PC-9 (cell line): ENCODE measurements around the gene PTGFR. TPM values are rescaled to one million over a fixed set of nuclear protein-coding genes. Genes with fewer than 3 reads are reported as not detected.

Experiments used
- BruUV-seq: library from RNA; stranded (reverse); fragments of 400-500 nt; replicated peaks from 2 replicates; lab custom pipeline; 2021; lab: Mats Ljungman, UMichigan
- CTCF ChIA-PET: fragments of 300-600 bp; sonication (Branson Sonifier 250); formaldehyde crosslinking; loops from one replicate; lab custom pipeline; 2022; ENCODE audit warnings: antibody characterized with exemption; lab: Charles Lee
- POLR2A ChIA-PET: fragments of 300-600 bp; sonication (Branson Sonifier 250); formaldehyde crosslinking; loops from one replicate; lab custom pipeline; 2022; ENCODE audit warnings: antibody characterized with exemption; ENCODE audit not compliant: unreplicated experiment; lab: Charles Lee
- DNase-seq, 2 experiments: peaks; one replicate each; pipeline versions ENCODE4 v3.0.0 to v3.0.0-alpha.2; 2015 to 2022; ENCODE audit warnings: mixed read lengths in 1 of 2
- H2AFZ ChIP-seq: fragments of 200-600 bp; sonication (generic); 2 replicates; pipeline ENCODE4 v1.8.1; 2017; ENCODE audit warnings: antibody characterized with exemption
- H3F3A ChIP-seq: fragments of 200-600 bp; sonication (generic); 2 replicates; pipeline ENCODE4 v1.8.1; 2017; ENCODE audit warnings: antibody characterized with exemption, mild to moderate bottlenecking, low read depth; ENCODE audit not compliant: insufficient read depth
- H3K27ac ChIP-seq: fragments of 200-600 bp; sonication (generic); 2 replicates; pipeline ENCODE4 v1.6.1; 2016; ENCODE audit warnings: mixed run types
- H3K27me3 ChIP-seq: fragments of 200-600 bp; sonication (generic); 2 replicates; pipeline ENCODE4 v1.6.1; 2016; ENCODE audit warnings: low read depth, mixed run types; ENCODE audit not compliant: insufficient read depth
- H3K36me3 ChIP-seq: fragments of 200-600 bp; sonication (generic); 2 replicates; pipeline ENCODE4 v1.6.1; 2016; ENCODE audit warnings: low read depth, mixed run types
- H3K4me1 ChIP-seq: fragments of 200-600 bp; sonication (generic); replicated peaks from 2 replicates; pipeline ENCODE4 v1.6.1; 2016; ENCODE audit warnings: mixed run types; ENCODE audit not compliant: insufficient read depth
- H3K4me2 ChIP-seq: fragments of 200-600 bp; sonication (generic); 2 replicates; pipeline ENCODE4 v1.6.1; 2017; ENCODE audit warnings: mixed run types
- H3K4me3 ChIP-seq: fragments of 200-600 bp; sonication (generic); 2 replicates; pipeline ENCODE4 v1.6.1; 2016; ENCODE audit warnings: mixed run types
- H3K79me2 ChIP-seq: fragments of 200-600 bp; sonication (generic); 2 replicates; pipeline ENCODE4 v1.6.1; 2017; ENCODE audit warnings: low read depth, mixed run types
- H3K9me2 ChIP-seq: fragments of 200-600 bp; sonication (generic); 2 replicates; pipeline ENCODE4 v1.8.1; 2017; ENCODE audit warnings: mild to moderate bottlenecking; ENCODE audit not compliant: insufficient read depth
- H3K9me3 ChIP-seq: fragments of 200-600 bp; sonication (generic); 2 replicates; pipeline ENCODE4 v1.8.1; 2016; ENCODE audit warnings: low read depth; ENCODE audit not compliant: insufficient read depth
- H4K20me1 ChIP-seq: fragments of 200-600 bp; sonication (generic); 2 replicates; pipeline ENCODE4 v1.8.1; 2017; ENCODE audit not compliant: insufficient read depth
- CTCF ChIP-seq: fragments of 200-600 bp; sonication (generic); conservative IDR thresholded peaks from 2 replicates; pipeline ENCODE4 v1.6.1; 2017; ENCODE audit warnings: mixed run types, antibody characterized with exemption, mild to moderate bottlenecking, moderate library complexity
- EZH2 ChIP-seq: fragments of 200-600 bp; sonication (generic); IDR thresholded peaks from 2 replicates; pipeline ENCODE4 v1.8.0; 2017; ENCODE audit warnings: antibody characterized with exemption, low read depth
- intact Hi-C: fragments of 100-400 bp; cut with micrococcal nuclease; formaldehyde crosslinking; loops from one replicate; pipeline ENCODE4 v1.10.0; 2022; ENCODE audit not compliant: unreplicated experiment
- total RNA-seq: library from RNA; stranded (reverse); gene quantifications from 2 replicates; pipeline ENCODE4 v1.2.3, GENCODE V29; 2021

PTGFR gene
- total RNA-seq, 1 experiment from 2014 or later: not detected

GRCh38 chr1:78536427-78536826 is 45.7 kb downstream of the PTGFR start:
- no TSS peak for BruUV-seq
- ChIA-PET CTCF (no interaction called here), POLR2A (no interaction called here)
- H3K9me3 ChIP-seq: no peaks in the 10 kb centered on the region
- intact Hi-C loops: no loop called here
- H4K20me1 ChIP-seq: no peaks in the 10 kb centered on the region
- no peak overlapping the region for H3K4me2 ChIP-seq
- 0 out of 2 replicates have a peak, but pooled peaks cover 2% of the 10 kb centered on the region for H3F3A ChIP-seq
- no peak overlapping the region for H3K27ac ChIP-seq
- TF ChIP-seq EZH2 (no peak), CTCF (no peak)
- no peaks in the 10 kb centered on the region for H3K79me2 ChIP-seq
- no peaks in the 10 kb centered on the region for H3K4me1 ChIP-seq
- no peak overlapping the region for H2AFZ ChIP-seq
- no peak overlapping the region for H3K4me3 ChIP-seq
- no peak for DNase-seq
- no peaks in the 10 kb centered on the region for H3K27me3 ChIP-seq
- no peaks in the 10 kb centered on the region for H3K9me2 ChIP-seq
- H3K36me3 ChIP-seq: no peaks in the 10 kb centered on the region

GRCh38 chr1:78540048-78540447 is 49.3 kb downstream of the PTGFR start:
- H3K27me3 ChIP-seq: no peaks in the 10 kb centered on the region
- H3K4me3 ChIP-seq: no peak overlapping the region
- DNase-seq: no peak
- H2AFZ ChIP-seq: peak overlapping the region; percentile 12; the same call in 1 of the 2 replicates
- no peak overlapping the region for H3K27ac ChIP-seq
- ChIA-PET POLR2A (no interaction called here), CTCF (no interaction called here)
- TF ChIP-seq EZH2 (no peak), CTCF (no peak)
- H3F3A ChIP-seq: 0 out of 2 replicates have a peak, but pooled peaks cover 2% of the 10 kb centered on the region
- H3K9me3 ChIP-seq: peaks cover 5% of the 10 kb centered on the region; the same call in 1 of the 2 replicates
- no peaks in the 10 kb centered on the region for H3K36me3 ChIP-seq
- intact Hi-C loops: no loop called here
- no peak overlapping the region for H3K4me2 ChIP-seq
- no TSS peak for BruUV-seq
- H4K20me1 ChIP-seq: no peaks in the 10 kb centered on the region
- H3K79me2 ChIP-seq: no peaks in the 10 kb centered on the region
- H3K9me2 ChIP-seq: no peaks in the 10 kb centered on the region
- H3K4me1 ChIP-seq: no peaks in the 10 kb centered on the region

GRCh38 chr1:78541479-78541878 is 50.7 kb downstream of the PTGFR start:
- no peak for DNase-seq
- H3K9me3 ChIP-seq: peaks cover 5% of the 10 kb centered on the region; the same call in 1 of the 2 replicates
- no peak overlapping the region for H2AFZ ChIP-seq
- no TSS peak for BruUV-seq
- CTCF ChIA-PET: no interaction called here
- no peak overlapping the region for H3K4me3 ChIP-seq
- no peaks in the 10 kb centered on the region for H3K4me1 ChIP-seq
- POLR2A ChIA-PET: no interaction called here
- H3K4me2 ChIP-seq: no peak overlapping the region
- no peaks in the 10 kb centered on the region for H3K79me2 ChIP-seq
- no peaks in the 10 kb centered on the region for H3K36me3 ChIP-seq
- H3F3A ChIP-seq: 0 out of 2 replicates have a peak, but pooled peaks cover 2% of the 10 kb centered on the region
- no peaks in the 10 kb centered on the region for H3K9me2 ChIP-seq
- H3K27me3 ChIP-seq: no peaks in the 10 kb centered on the region
- H4K20me1 ChIP-seq: no peaks in the 10 kb centered on the region
- intact Hi-C loops: no loop called here
- TF ChIP-seq CTCF: no peak
- TF ChIP-seq EZH2: no peak
- H3K27ac ChIP-seq: no peak overlapping the region
